Neutrophil (primary cell): ENCODE measurements around the gene REV1.

Source experiments
- H3K27ac ChIP-seq: fragments of 200-600 bp; sonication (generic); 2 replicates; pipeline ENCODE4 v1.5.1; 2016; ENCODE audit warnings: mild to moderate bottlenecking, moderate library complexity
- H3K27me3 ChIP-seq: fragments of 200-600 bp; sonication (generic); 2 replicates; pipeline ENCODE4 v1.6.0; 2016; ENCODE audit warnings: mild to moderate bottlenecking
- H3K36me3 ChIP-seq: fragments of 200-600 bp; sonication (generic); 2 replicates; pipeline ENCODE4 v1.5.1; 2017
- H3K4me1 ChIP-seq, 2 experiments: fragments of 200-600 bp in 1 of 2; sonication (generic) in 1 of 2; 1 replicate in 1 of 2; 2 replicates in 1 of 2; pipeline versions ENCODE4 v1.5.1 to v1.6.1; 2013 to 2016; ENCODE audit warnings: low read depth in 1 of 2, low read length in 1 of 2, mild to moderate bottlenecking in 1 of 2, moderate library complexity in 1 of 2; ENCODE audit not compliant: control insufficient read depth in 1 of 2, insufficient read depth in 1 of 2
- H3K4me3 ChIP-seq, 2 experiments: fragments of 200-600 bp in 1 of 2; sonication (generic) in 1 of 2; 1 replicate in 1 of 2; 2 replicates in 1 of 2; pipeline ENCODE4 v1.5.1; 2013 to 2016; ENCODE audit warnings: low read depth in 1 of 2, low read length in 1 of 2, mild to moderate bottlenecking in 1 of 2, moderate library complexity in 1 of 2
- H3K9me3 ChIP-seq: fragments of 200-600 bp; sonication (generic); 2 replicates; pipeline ENCODE4 v1.5.1; 2016
- TF ChIP-seq, protein P1 (sequence below): fragments of 200-600 bp; sonication (generic); IDR thresholded peaks from 2 replicates; pipeline ENCODE4 v1.5.1; 2016; ENCODE audit warnings: antibody characterized with exemption

The REV1 gene

DNA sequence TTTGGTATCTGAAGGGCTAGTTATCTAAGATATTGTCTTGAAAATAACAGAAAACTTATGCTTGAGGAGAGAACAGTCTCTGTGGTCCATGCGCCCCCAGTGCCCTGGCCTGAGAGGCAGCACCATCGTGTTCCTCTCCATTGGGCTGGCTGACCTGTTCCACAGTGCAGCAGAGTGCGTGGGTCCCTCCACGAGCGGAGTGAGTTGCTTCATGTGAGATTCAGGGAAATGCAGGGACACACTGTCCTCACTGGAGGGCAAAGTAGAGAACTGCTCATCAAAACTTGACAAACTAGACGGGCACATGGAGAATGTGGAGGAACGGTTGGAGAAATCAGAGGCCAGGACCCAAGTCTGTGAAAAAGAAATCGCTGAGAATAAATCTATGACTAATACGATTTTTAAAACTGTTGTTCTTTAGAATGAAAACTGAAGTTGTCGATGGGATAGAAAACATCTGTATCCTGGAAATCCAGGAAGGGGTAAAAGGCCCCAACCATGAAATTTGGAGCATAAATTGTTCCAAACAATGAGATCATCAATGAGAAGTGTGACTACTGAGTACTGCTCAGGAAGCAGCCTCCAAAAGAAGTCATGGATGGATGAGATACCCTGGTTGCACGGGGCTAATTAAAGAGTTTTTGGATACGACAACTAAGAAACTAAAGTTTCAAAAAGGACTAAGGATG lies 58.1 kb downstream of the REV1 start:
- H3K9me3 ChIP-seq, result no peaks in the 10 kb centered on the region
- no peaks in the 10 kb centered on the region for H3K4me1 ChIP-seq
- H3K27ac ChIP-seq, result no peak overlapping the region
- no peak overlapping the region for H3K4me3 ChIP-seq
- no peaks in the 10 kb centered on the region for H3K27me3 ChIP-seq
- TF ChIP-seq, protein P1, sequence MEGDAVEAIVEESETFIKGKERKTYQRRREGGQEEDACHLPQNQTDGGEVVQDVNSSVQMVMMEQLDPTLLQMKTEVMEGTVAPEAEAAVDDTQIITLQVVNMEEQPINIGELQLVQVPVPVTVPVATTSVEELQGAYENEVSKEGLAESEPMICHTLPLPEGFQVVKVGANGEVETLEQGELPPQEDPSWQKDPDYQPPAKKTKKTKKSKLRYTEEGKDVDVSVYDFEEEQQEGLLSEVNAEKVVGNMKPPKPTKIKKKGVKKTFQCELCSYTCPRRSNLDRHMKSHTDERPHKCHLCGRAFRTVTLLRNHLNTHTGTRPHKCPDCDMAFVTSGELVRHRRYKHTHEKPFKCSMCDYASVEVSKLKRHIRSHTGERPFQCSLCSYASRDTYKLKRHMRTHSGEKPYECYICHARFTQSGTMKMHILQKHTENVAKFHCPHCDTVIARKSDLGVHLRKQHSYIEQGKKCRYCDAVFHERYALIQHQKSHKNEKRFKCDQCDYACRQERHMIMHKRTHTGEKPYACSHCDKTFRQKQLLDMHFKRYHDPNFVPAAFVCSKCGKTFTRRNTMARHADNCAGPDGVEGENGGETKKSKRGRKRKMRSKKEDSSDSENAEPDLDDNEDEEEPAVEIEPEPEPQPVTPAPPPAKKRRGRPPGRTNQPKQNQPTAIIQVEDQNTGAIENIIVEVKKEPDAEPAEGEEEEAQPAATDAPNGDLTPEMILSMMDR, result no peak
- H3K36me3 ChIP-seq, result peaks cover 49% of the 10 kb centered on the region

DNA sequence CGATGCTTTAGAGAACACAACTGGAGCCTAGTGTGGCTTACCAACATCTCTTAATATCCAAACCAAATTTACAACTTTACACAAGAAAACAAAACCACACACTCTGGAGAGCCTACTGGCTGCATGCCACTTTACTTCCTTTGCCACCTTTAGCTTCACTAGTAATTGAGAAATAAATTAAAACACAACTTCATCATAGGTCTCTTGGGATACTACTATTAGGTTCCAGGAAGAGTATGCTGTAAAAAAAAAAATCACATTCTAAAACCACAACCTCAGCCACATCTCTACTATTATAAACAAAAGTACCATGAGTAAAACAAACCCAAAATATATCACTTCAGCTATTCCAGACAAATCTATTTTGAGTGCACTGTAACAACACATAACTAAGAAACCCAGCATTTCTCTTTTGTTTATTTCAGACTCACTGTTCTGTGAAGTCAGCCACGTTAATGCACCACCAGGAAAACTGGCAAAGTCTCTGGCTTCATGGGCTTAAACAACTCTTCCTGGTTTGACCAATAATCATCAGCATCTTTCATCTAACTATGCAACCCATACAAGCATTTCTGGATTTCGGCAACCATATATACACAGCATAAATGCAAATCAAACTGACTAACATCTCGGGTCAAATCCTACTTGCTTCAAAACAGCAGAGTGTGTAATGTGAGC lies 59.1 kb downstream of the REV1 start:
- H3K4me3 ChIP-seq, result no peak overlapping the region
- TF ChIP-seq, protein P1, result no peak
- no peaks in the 10 kb centered on the region for H3K27me3 ChIP-seq
- no peaks in the 10 kb centered on the region for H3K9me3 ChIP-seq
- H3K27ac ChIP-seq, result no peak overlapping the region
- no peaks in the 10 kb centered on the region for H3K4me1 ChIP-seq
- peaks cover 54% of the 10 kb centered on the region for H3K36me3 ChIP-seq

DNA sequence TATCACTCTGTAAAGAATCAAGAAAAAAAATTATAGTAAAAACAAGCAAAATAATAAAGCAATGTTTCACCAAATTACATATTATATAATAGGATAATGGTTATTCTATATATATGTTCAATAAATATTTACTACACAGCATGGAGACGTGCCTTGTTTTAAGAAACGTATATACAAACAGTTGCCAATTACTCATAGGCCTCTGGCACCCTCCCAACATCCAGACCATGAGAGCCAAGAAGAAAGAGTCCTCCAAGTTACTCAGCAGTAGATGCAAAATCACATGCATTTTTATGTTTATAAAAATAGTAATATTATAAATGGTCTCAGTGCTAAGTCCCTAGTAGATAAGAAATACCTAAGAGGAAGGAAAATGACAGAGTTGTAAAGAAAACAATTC lies 64.8 kb downstream of the REV1 start:
- Histone ChIP-seq H3K4me3 (no peak overlapping the region), H3K4me1 (no peaks in the 10 kb centered on the region), H3K9me3 (no peaks in the 10 kb centered on the region), H3K27me3 (no peaks in the 10 kb centered on the region), H3K27ac (no peak overlapping the region), H3K36me3 (peaks cover 83% of the 10 kb centered on the region)
- TF ChIP-seq, protein P1, result no peak

DNA sequence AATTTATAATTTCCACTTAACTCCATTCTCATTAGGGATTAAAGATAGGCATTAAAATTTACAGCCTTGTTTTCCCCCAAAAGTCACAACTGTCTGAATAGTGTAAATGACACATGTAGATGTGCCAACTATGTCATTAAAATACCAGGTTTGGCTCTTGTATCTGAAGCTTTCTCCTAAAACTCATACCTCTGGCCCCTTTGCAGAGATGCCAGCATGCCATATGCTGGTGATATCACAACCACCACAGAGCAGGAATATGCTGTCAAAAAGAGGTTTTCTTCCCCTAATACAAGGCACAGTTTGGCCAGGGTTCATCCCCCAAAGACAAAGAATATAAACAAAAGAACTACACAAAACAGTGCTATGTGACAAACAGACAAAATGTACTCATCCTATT lies 65.4 kb downstream of the REV1 start:
- Histone ChIP-seq H3K4me1 (no peaks in the 10 kb centered on the region), H3K4me3 (no peak overlapping the region)

DNA sequence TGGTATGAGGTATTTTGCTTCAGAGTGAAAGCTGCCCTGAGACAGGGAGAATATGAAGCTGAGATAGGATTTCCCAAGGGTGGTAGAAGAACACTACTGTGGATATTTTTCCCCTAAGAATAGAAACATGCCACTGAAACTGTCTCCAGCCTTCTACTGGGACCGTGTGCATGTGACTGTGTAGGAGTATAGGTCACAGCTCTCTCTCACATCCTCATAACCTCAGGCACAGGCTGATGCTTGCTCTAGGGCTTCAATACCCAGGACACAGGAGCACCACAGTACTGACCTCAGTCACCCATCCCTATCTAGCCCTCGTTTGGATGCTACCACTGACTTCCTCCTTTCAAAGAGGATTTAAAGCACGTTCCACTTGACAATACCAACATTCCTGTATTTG lies 67.2 kb downstream of the REV1 start:
- Histone ChIP-seq H3K36me3 (peaks cover 93% of the 10 kb centered on the region), H3K4me3 (no peak overlapping the region), H3K9me3 (no peaks in the 10 kb centered on the region), H3K4me1 (no peaks in the 10 kb centered on the region), H3K27ac (no peak overlapping the region), H3K27me3 (no peaks in the 10 kb centered on the region)
- TF ChIP-seq, protein P1, result no peak

More for the DNA sequence above, 65.4 kb downstream of the REV1 start:
- H3K36me3 ChIP-seq, result peaks cover 87% of the 10 kb centered on the region
- H3K27ac ChIP-seq, result no peak overlapping the region
- no peaks in the 10 kb centered on the region for H3K9me3 ChIP-seq
- H3K27me3 ChIP-seq, result no peaks in the 10 kb centered on the region
- TF ChIP-seq, protein P1, result no peak
